Neuronal stem cell (in vitro differentiated cells): ENCODE measurements around the gene PPIH.
"Not testable (repeated sequence)": the region's sequence is repeated elsewhere in the genome, so short reads cannot be mapped to it uniquely, and the experiment has no call there.

Experiments
- DNase-seq: peaks from one replicate; pipeline ENCODE4 v3.0.0-alpha.2; 2013; ENCODE audit warnings: low spot score
- H2AFZ ChIP-seq: one replicate; pipeline ENCODE4 v1.6.1; 2013; ENCODE audit warnings: mild to moderate bottlenecking, low read length, inconsistent platforms
- H2AK5ac ChIP-seq: 2 replicates; pipeline ENCODE4 v1.6.1; 2013; ENCODE audit warnings: low read depth, mild to moderate bottlenecking, inconsistent platforms, low read length, moderate library complexity, mixed read lengths
- H2BK120ac ChIP-seq: 2 replicates; pipeline ENCODE4 v1.6.1; 2013; ENCODE audit warnings: low read depth, mild to moderate bottlenecking, inconsistent platforms, low read length, moderate library complexity, mixed read lengths
- H2BK12ac ChIP-seq: one replicate; pipeline ENCODE4 v1.6.1; 2013; ENCODE audit warnings: low read length, inconsistent platforms
- H2BK15ac ChIP-seq: 2 replicates; pipeline ENCODE4 v1.6.1; 2013; ENCODE audit warnings: mild to moderate bottlenecking, low read length, inconsistent platforms, mixed read lengths
- H2BK5ac ChIP-seq: one replicate; pipeline ENCODE4 v1.6.1; 2013; ENCODE audit warnings: inconsistent platforms, mild to moderate bottlenecking, low read length, moderate library complexity
- H3K14ac ChIP-seq: one replicate; pipeline ENCODE4 v1.6.1; 2013; ENCODE audit warnings: low read length, inconsistent platforms
- H3K18ac ChIP-seq: 2 replicates; pipeline ENCODE4 v1.6.1; 2013; ENCODE audit warnings: low read length, inconsistent platforms
- H3K23ac ChIP-seq: 2 replicates; pipeline ENCODE4 v1.6.1; 2013; ENCODE audit warnings: low read depth, mild to moderate bottlenecking, mixed read lengths, low read length, inconsistent platforms; ENCODE audit not compliant: poor library complexity
- H3K27ac ChIP-seq: replicated peaks from 3 replicates; pipeline ENCODE4 v1.5.1; 2013; ENCODE audit warnings: low read length, inconsistent platforms
- H3K27me3 ChIP-seq, 3 experiments: 2 replicates each; pipeline ENCODE4 v1.6.1; 2013; ENCODE audit warnings: low read length in 3 of 3, mild to moderate bottlenecking in 2 of 3, inconsistent platforms in 1 of 3, low read depth in 1 of 3, mixed read lengths in 1 of 3, moderate library complexity in 1 of 3; ENCODE audit not compliant: control insufficient read depth in 3 of 3, insufficient read depth in 3 of 3
- H3K36me3 ChIP-seq, 2 donors: replicated peaks in 1 of 2; 2 replicates each; pipeline ENCODE4 v1.6.1; 2013; ENCODE audit warnings: low read length in 2 of 2; ENCODE audit not compliant: control insufficient read depth in 2 of 2, insufficient read depth in 2 of 2
- H3K4ac ChIP-seq: 2 replicates; pipeline ENCODE4 v1.6.1; 2013; ENCODE audit warnings: inconsistent platforms, mild to moderate bottlenecking, low read length, moderate library complexity
- H3K4me1 ChIP-seq, 2 donors: 1 replicate in 1 of 2; 2 replicates in 1 of 2; pipeline ENCODE4 v1.6.1; 2013; ENCODE audit warnings: low read length in 2 of 2, low read depth in 1 of 2; ENCODE audit not compliant: control insufficient read depth in 2 of 2, insufficient read depth in 1 of 2
- H3K4me2 ChIP-seq: one replicate; pipeline ENCODE4 v1.6.1; 2013; ENCODE audit warnings: mild to moderate bottlenecking, low read length, inconsistent platforms; ENCODE audit not compliant: insufficient read depth, poor library complexity, severe bottlenecking
- H3K4me3 ChIP-seq, 2 donors: 2 replicates each; pipeline ENCODE4 v1.5.1; 2013; ENCODE audit warnings: low read length in 2 of 2, mild to moderate bottlenecking in 2 of 2, inconsistent platforms in 1 of 2, moderate library complexity in 1 of 2
- H3K79me1 ChIP-seq: one replicate; pipeline ENCODE4 v1.6.1; 2013; ENCODE audit warnings: low read depth, mild to moderate bottlenecking, inconsistent platforms, low read length, moderate library complexity
- H3K9ac ChIP-seq: one replicate; pipeline ENCODE4 v1.6.1; 2013; ENCODE audit warnings: mild to moderate bottlenecking, low read depth, low read length, inconsistent platforms; ENCODE audit not compliant: poor library complexity
- H3K9me3 ChIP-seq, 2 donors: replicated peaks in 1 of 2; 2 replicates each; pipeline versions ENCODE3 to v1.6.1; 2013; ENCODE audit warnings: low read length in 2 of 2, mild to moderate bottlenecking in 2 of 2, inconsistent platforms in 1 of 2, low read depth in 1 of 2, mixed read lengths in 1 of 2, moderate library complexity in 1 of 2; ENCODE audit not compliant: control insufficient read depth in 2 of 2, insufficient read depth in 1 of 2
- H4K8ac ChIP-seq: one replicate; pipeline ENCODE4 v1.6.1; 2013; ENCODE audit warnings: low read depth, mild to moderate bottlenecking, inconsistent platforms, low read length, moderate library complexity
- H4K91ac ChIP-seq: one replicate; pipeline ENCODE4 v1.6.1; 2013; ENCODE audit warnings: low read length, low read depth, mild to moderate bottlenecking, inconsistent platforms; ENCODE audit not compliant: poor library complexity
- WGBS, 2 donors: extraction: QIAGEN DNeasy Blood & Tissue Kit; methylation state at CpG; one replicate each; pipeline ENCODE4 v1.1.7; 2013; ENCODE audit warnings: missing lambda C conversion rate in 2 of 2, mixed read lengths in 1 of 2; ENCODE audit not compliant: insufficient read length in 2 of 2, insufficient replicate concordance in 1 of 2; ENCODE audit errors: extremely low coverage in 2 of 2; 5-methylcytosine and 5-hydroxymethylcytosine counted together

Gene PPIH

GRCh38 chr1:42681741-42682483, 23.7 kb downstream of the PPIH start, which contains the start of gene YBX1:
Gene YBX1 (plus strand): TSS chr1:42682418. CDS start chr1:42682566, 148 bp downstream.
- Histone ChIP-seq H3K27me3 (no peaks in the 10 kb centered on the region), H3K9me3 (no peaks in the 10 kb centered on the region), H3K4me1 (peaks cover 10 to 23% of the 10 kb centered on the region in 2 donors), H2AFZ (peak within 1 kb of the TSS; percentile 90), H4K91ac (peak within 1 kb of the TSS; percentile 46), H3K18ac (peak within 1 kb of the TSS; percentile 94), H2BK15ac (no peak within 1 kb of the TSS), H3K79me1 (no peaks in the 10 kb centered on the region), H3K4me3 (peak within 1 kb of the TSS; percentile 68 to 99), H2BK5ac (no peak within 1 kb of the TSS), H2BK12ac (no peak within 1 kb of the TSS), H2BK120ac (peak within 1 kb of the TSS; percentile 38), H3K14ac (peak within 1 kb of the TSS; percentile 56), H3K9ac (peak within 1 kb of the TSS; percentile 96), H3K4ac (no peak within 1 kb of the TSS), H3K23ac (peak within 1 kb of the TSS; percentile 94), H2AK5ac (no peak within 1 kb of the TSS), H3K36me3 (peaks cover 16 to 41% of the 10 kb centered on the region in 2 donors), H4K8ac (no peak within 1 kb of the TSS), H3K27ac (peak within 1 kb of the TSS; percentile 78), H3K4me2 (peak within 1 kb of the TSS; percentile 83)
- WGBS, 2 donors, result no CpG with 5 or more reads among the region's 54 CpGs
- DNase-seq, result peak; percentile 97

- no CpG with 5 or more reads among the region's 33 CpGs for WGBS, 2 donors
- H3K9ac ChIP-seq, result peak overlapping the region; percentile 90
Observed at GRCh38 chr1:42682484-42682738, 24.2 kb downstream of the PPIH start.

GRCh38 chr1:42682739-42683531, 24.7 kb downstream of the PPIH start:
- Histone ChIP-seq H2BK15ac (no peak overlapping the region), H3K4ac (no peak overlapping the region), H3K27me3 (no peaks in the 10 kb centered on the region), H3K4me2 (peak overlapping the region; percentile 70), H3K9ac (peak overlapping the region; percentile 96), H4K8ac (no peak overlapping the region), H3K4me1 (peaks cover 10 to 23% of the 10 kb centered on the region in 2 donors), H3K14ac (peak overlapping the region; percentile 56), H2AK5ac (no peak overlapping the region), H3K23ac (peak overlapping the region; percentile 59), H2BK5ac (no peak overlapping the region), H3K79me1 (no peaks in the 10 kb centered on the region), H3K27ac (peak overlapping the region; percentile 61), H3K9me3 (no peaks in the 10 kb centered on the region), H3K36me3 (peaks cover 20 to 47% of the 10 kb centered on the region in 2 donors), H2AFZ (no peak overlapping the region), H3K4me3 (peak overlapping the region; percentile 68 to 99), H2BK120ac (no peak overlapping the region), H3K18ac (peak overlapping the region; percentile 89), H4K91ac (peak overlapping the region; percentile 46), H2BK12ac (no peak overlapping the region)
- no CpG with 5 or more reads among the region's 103 CpGs for WGBS, 2 donors
- DNase-seq, result peak; percentile 57

More at GRCh38 chr1:42682484-42682738, 24.2 kb downstream of the PPIH start:
- not testable (repeated sequence) for H3K14ac ChIP-seq, H2BK120ac ChIP-seq, H3K27me3 ChIP-seq, H4K8ac ChIP-seq, H3K4ac ChIP-seq, H2BK15ac ChIP-seq, DNase-seq, H3K9me3 ChIP-seq, H3K79me1 ChIP-seq, H2BK12ac ChIP-seq, H2AFZ ChIP-seq, H4K91ac ChIP-seq, H3K4me2 ChIP-seq, H2AK5ac ChIP-seq, H2BK5ac ChIP-seq
- Histone ChIP-seq H3K4me1 (peaks cover 10 to 23% of the 10 kb centered on the region in 2 donors), H3K4me3 (peak overlapping the region; percentile 68 to 99), H3K18ac (peak overlapping the region; percentile 89), H3K36me3 (peaks cover 16 to 44% of the 10 kb centered on the region in 2 donors), H3K23ac (peak overlapping the region; percentile 94), H3K27ac (peak overlapping the region; percentile 61)

GRCh38 chr1:42684139-42684538, 25.9 kb downstream of the PPIH start:
- no peak overlapping the region for H2BK12ac ChIP-seq
- H3K9ac ChIP-seq, result peak overlapping the region; percentile 18
- H3K36me3 ChIP-seq, result peaks cover 20 to 59% of the 10 kb centered on the region in 2 donors
- H2AK5ac ChIP-seq, result no peak overlapping the region
- H3K23ac ChIP-seq, result no peak overlapping the region
- no peak overlapping the region for H3K18ac ChIP-seq
- no peaks in the 10 kb centered on the region for H3K79me1 ChIP-seq
- H3K27me3 ChIP-seq, result no peaks in the 10 kb centered on the region
- peaks cover 10 to 23% of the 10 kb centered on the region in 2 donors for H3K4me1 ChIP-seq
- peak overlapping the region; percentile 48 for H3K4me2 ChIP-seq
- peak overlapping the region; percentile 59 to 68 for H3K4me3 ChIP-seq
- no peaks in the 10 kb centered on the region for H3K9me3 ChIP-seq
- H2BK15ac ChIP-seq, result no peak overlapping the region
- WGBS, 2 donors, result no CpG with 5 or more reads among the region's 5 CpGs
- no peak overlapping the region for H4K8ac ChIP-seq
- no peak overlapping the region for H4K91ac ChIP-seq
- H3K27ac ChIP-seq, result no peak overlapping the region
- no peak overlapping the region for H3K4ac ChIP-seq
- H3K14ac ChIP-seq, result no peak overlapping the region
- no peak overlapping the region for H2BK120ac ChIP-seq
- H2BK5ac ChIP-seq, result no peak overlapping the region
- no peak for DNase-seq
- no peak overlapping the region for H2AFZ ChIP-seq
